SK-N-SH treated with all-trans-retinoic acid at 6 μM for 48 hours (cell line): ENCODE data around the gene KL.

ENCODE experiments used
- ATAC-seq: fragments of 200-7000 bp; cut with Tn5 transposase; 3 replicates; pipeline ENCODE4 v1.9.1; 2020; ENCODE audit warnings: mild to moderate bottlenecking, moderate library complexity
- ARNTL ChIP-seq: fragments of 450-650 bp; formaldehyde crosslinking; IDR thresholded peaks from 2 replicates; pipeline ENCODE4 v1.5.0; 2020; ENCODE audit warnings: low read depth, mild to moderate bottlenecking, moderate library complexity, borderline replicate concordance
- BACH2 ChIP-seq: fragments of 250-450 bp; sonication (Bioruptor Pico); IDR thresholded peaks from 2 replicates; pipeline ENCODE4 v1.9.0; 2021; ENCODE audit warnings: mild to moderate bottlenecking, borderline replicate concordance
- CSDC2 ChIP-seq: fragments of 250-450 bp; sonication (Bioruptor Pico); IDR thresholded peaks from 2 replicates; pipeline ENCODE4 v1.5.0; 2020; ENCODE audit warnings: mild to moderate bottlenecking, moderate library complexity
- ESRRG ChIP-seq: fragments of 250-450 bp; sonication (Bioruptor Pico); IDR thresholded peaks from 2 replicates; pipeline ENCODE4 v1.6.1; 2021; ENCODE audit warnings: mild to moderate bottlenecking
- GLIS3 ChIP-seq: fragments of 250-450 bp; sonication (Bioruptor Pico); IDR thresholded peaks from 2 replicates; pipeline ENCODE4 v1.5.0; 2020; ENCODE audit warnings: mild to moderate bottlenecking, moderate library complexity
- ISL1 ChIP-seq: fragments of 250-450 bp; sonication (Bioruptor Pico); IDR thresholded peaks from 2 replicates; pipeline ENCODE4 v2.1.2; 2022; ENCODE audit warnings: mild to moderate bottlenecking, moderate library complexity
- OSR1 ChIP-seq: fragments of 250-450 bp; sonication (Bioruptor Pico); IDR thresholded peaks from 2 replicates; pipeline ENCODE4 v1.8.0; 2022; ENCODE audit warnings: moderate library complexity, mild to moderate bottlenecking, inconsistent platforms
- PPARA ChIP-seq: fragments of 250-450 bp; sonication (Bioruptor Pico); IDR thresholded peaks from 2 replicates; pipeline ENCODE4 v1.5.0; 2020; ENCODE audit warnings: mild to moderate bottlenecking, borderline replicate concordance
- RARB ChIP-seq: fragments of 250-450 bp; sonication (Bioruptor Pico); IDR thresholded peaks from 2 replicates; pipeline ENCODE4 v1.8.0; 2021; ENCODE audit warnings: mild to moderate bottlenecking, moderate library complexity
- SNAI2 ChIP-seq: fragments of 250-450 bp; sonication (Bioruptor Pico); IDR thresholded peaks from 2 replicates; pipeline ENCODE4 v1.5.0; 2020; ENCODE audit warnings: mild to moderate bottlenecking, moderate library complexity
- TCF4 ChIP-seq: fragments of 250-450 bp; sonication (Bioruptor Pico); IDR thresholded peaks from 2 replicates; pipeline ENCODE4 v1.8.0; 2021; ENCODE audit warnings: mild to moderate bottlenecking, moderate library complexity, borderline replicate concordance
- TOX ChIP-seq: fragments of 250-450 bp; sonication (Bioruptor Pico); IDR thresholded peaks from 2 replicates; pipeline ENCODE4 v1.8.0; 2021; ENCODE audit warnings: mild to moderate bottlenecking, moderate library complexity, borderline replicate concordance
- ZC3H10 ChIP-seq: fragments of 250-450 bp; sonication (Bioruptor Pico); IDR thresholded peaks from 2 replicates; pipeline ENCODE4 v1.5.1; 2021; ENCODE audit warnings: mild to moderate bottlenecking, moderate library complexity
- ZFP3 ChIP-seq: fragments of 250-450 bp; sonication (Bioruptor Pico); IDR thresholded peaks from 2 replicates; pipeline ENCODE4 v1.5.0; 2020; ENCODE audit warnings: mild to moderate bottlenecking, moderate library complexity
- ZFP30 ChIP-seq: fragments of 450-650 bp; formaldehyde crosslinking; IDR thresholded peaks from 2 replicates; pipeline ENCODE4 v1.5.0; 2022; ENCODE audit warnings: mild to moderate bottlenecking, moderate library complexity
- ZNF70 ChIP-seq: fragments of 450-650 bp; formaldehyde crosslinking; IDR thresholded peaks from 2 replicates; pipeline ENCODE4 v1.5.0; 2020; ENCODE audit warnings: mild to moderate bottlenecking, moderate library complexity
- ZNF8 ChIP-seq: fragments of 450-650 bp; formaldehyde crosslinking; IDR thresholded peaks from 2 replicates; pipeline ENCODE4 v1.5.0; 2020; ENCODE audit warnings: mild to moderate bottlenecking, moderate library complexity
- TF ChIP-seq, protein P1 (sequence below): fragments of 250-450 bp; sonication (Bioruptor Pico); IDR thresholded peaks from 2 replicates; pipeline ENCODE4 v1.8.0; 2021; ENCODE audit warnings: low read depth, mild to moderate bottlenecking, moderate library complexity, borderline replicate concordance
- TF ChIP-seq, protein P2 (sequence below): fragments of 250-450 bp; sonication (Bioruptor Pico); IDR thresholded peaks from 2 replicates; pipeline ENCODE4 v1.5.0; 2020; ENCODE audit warnings: mild to moderate bottlenecking, moderate library complexity
- TF ChIP-seq, protein P3 (sequence below): fragments of 250-450 bp; sonication (Bioruptor Pico); IDR thresholded peaks from 2 replicates; pipeline ENCODE4 v1.5.1; 2020; ENCODE audit warnings: low read depth, mild to moderate bottlenecking, moderate library complexity
- TF ChIP-seq, protein P4 (sequence below): fragments of 250-450 bp; sonication (Bioruptor Pico); IDR thresholded peaks from 2 replicates; pipeline ENCODE4 v1.8.0; 2020; ENCODE audit warnings: mild to moderate bottlenecking, moderate library complexity, borderline replicate concordance
- TF ChIP-seq, protein P5 (sequence below): fragments of 250-450 bp; sonication (Bioruptor Pico); IDR thresholded peaks from 2 replicates; pipeline ENCODE4 v1.5.1; 2021; ENCODE audit warnings: mild to moderate bottlenecking, moderate library complexity

The KL gene

DNA sequence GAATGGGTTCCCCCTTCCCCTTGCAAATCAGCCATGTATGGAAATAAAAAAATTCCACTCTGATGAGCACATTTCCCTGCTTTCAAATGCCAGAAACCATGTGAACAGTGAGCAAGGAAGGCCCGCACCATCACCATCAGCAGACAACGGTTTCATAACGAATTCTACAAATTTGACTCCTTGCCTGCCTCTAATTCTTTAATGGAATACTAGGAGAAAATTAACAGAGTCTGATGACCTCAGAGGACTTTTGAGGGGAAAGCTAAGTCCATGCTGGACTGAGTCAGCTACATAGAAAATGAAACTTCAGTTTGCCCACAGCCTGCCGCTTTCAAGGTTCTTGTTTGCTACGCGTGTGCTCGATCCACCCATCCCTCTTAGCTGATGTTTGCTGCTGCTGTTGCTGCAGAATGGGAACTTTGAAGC is 46.7 kb upstream of the KL start:
- ATAC-seq: peak; percentile 49
- TF ChIP-seq BACH2: no peak
- TF ChIP-seq CSDC2 (CRISPR knock-in tag): no peak
- no peak for TF ChIP-seq ARNTL
- no peak for TF ChIP-seq ISL1
- no peak for TF ChIP-seq RARB (CRISPR knock-in tag)
- TF ChIP-seq OSR1 (CRISPR knock-in tag): no peak
- no peak for TF ChIP-seq GLIS3 (CRISPR knock-in tag)
- no peak for TF ChIP-seq ZFP30 (CRISPR knock-in tag)
- TF ChIP-seq, protein P1, sequence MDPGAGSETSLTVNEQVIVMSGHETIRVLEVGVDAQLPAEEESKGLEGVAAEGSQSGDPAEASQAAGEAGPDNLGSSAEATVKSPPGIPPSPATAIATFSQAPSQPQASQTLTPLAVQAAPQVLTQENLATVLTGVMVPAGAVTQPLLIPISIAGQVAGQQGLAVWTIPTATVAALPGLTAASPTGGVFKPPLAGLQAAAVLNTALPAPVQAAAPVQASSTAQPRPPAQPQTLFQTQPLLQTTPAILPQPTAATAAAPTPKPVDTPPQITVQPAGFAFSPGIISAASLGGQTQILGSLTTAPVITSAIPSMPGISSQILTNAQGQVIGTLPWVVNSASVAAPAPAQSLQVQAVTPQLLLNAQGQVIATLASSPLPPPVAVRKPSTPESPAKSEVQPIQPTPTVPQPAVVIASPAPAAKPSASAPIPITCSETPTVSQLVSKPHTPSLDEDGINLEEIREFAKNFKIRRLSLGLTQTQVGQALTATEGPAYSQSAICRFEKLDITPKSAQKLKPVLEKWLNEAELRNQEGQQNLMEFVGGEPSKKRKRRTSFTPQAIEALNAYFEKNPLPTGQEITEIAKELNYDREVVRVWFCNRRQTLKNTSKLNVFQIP: no peak
- TF ChIP-seq PPARA: no peak
- TF ChIP-seq, protein P2, sequence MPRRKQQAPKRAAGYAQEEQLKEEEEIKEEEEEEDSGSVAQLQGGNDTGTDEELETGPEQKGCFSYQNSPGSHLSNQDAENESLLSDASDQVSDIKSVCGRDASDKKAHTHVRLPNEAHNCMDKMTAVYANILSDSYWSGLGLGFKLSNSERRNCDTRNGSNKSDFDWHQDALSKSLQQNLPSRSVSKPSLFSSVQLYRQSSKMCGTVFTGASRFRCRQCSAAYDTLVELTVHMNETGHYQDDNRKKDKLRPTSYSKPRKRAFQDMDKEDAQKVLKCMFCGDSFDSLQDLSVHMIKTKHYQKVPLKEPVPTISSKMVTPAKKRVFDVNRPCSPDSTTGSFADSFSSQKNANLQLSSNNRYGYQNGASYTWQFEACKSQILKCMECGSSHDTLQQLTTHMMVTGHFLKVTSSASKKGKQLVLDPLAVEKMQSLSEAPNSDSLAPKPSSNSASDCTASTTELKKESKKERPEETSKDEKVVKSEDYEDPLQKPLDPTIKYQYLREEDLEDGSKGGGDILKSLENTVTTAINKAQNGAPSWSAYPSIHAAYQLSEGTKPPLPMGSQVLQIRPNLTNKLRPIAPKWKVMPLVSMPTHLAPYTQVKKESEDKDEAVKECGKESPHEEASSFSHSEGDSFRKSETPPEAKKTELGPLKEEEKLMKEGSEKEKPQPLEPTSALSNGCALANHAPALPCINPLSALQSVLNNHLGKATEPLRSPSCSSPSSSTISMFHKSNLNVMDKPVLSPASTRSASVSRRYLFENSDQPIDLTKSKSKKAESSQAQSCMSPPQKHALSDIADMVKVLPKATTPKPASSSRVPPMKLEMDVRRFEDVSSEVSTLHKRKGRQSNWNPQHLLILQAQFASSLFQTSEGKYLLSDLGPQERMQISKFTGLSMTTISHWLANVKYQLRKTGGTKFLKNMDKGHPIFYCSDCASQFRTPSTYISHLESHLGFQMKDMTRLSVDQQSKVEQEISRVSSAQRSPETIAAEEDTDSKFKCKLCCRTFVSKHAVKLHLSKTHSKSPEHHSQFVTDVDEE: no peak
- TF ChIP-seq TCF4 (CRISPR knock-in tag): no peak
- TF ChIP-seq TOX (CRISPR knock-in tag): no peak
- TF ChIP-seq ESRRG: no peak
- TF ChIP-seq, protein P3, sequence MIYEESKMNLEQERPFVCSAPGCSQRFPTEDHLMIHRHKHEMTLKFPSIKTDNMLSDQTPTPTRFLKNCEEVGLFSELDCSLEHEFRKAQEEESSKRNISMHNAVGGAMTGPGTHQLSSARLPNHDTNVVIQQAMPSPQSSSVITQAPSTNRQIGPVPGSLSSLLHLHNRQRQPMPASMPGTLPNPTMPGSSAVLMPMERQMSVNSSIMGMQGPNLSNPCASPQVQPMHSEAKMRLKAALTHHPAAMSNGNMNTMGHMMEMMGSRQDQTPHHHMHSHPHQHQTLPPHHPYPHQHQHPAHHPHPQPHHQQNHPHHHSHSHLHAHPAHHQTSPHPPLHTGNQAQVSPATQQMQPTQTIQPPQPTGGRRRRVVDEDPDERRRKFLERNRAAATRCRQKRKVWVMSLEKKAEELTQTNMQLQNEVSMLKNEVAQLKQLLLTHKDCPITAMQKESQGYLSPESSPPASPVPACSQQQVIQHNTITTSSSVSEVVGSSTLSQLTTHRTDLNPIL (CRISPR knock-in tag): no peak
- no peak for TF ChIP-seq ZFP3 (CRISPR knock-in tag)
- TF ChIP-seq, protein P4, sequence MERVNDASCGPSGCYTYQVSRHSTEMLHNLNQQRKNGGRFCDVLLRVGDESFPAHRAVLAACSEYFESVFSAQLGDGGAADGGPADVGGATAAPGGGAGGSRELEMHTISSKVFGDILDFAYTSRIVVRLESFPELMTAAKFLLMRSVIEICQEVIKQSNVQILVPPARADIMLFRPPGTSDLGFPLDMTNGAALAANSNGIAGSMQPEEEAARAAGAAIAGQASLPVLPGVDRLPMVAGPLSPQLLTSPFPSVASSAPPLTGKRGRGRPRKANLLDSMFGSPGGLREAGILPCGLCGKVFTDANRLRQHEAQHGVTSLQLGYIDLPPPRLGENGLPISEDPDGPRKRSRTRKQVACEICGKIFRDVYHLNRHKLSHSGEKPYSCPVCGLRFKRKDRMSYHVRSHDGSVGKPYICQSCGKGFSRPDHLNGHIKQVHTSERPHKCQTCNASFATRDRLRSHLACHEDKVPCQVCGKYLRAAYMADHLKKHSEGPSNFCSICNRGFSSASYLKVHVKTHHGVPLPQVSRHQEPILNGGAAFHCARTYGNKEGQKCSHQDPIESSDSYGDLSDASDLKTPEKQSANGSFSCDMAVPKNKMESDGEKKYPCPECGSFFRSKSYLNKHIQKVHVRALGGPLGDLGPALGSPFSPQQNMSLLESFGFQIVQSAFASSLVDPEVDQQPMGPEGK (CRISPR knock-in tag): no peak
- TF ChIP-seq ZNF8 (CRISPR knock-in tag): no peak
- TF ChIP-seq ZNF70 (CRISPR knock-in tag): no peak
- no peak for TF ChIP-seq ZC3H10 (CRISPR knock-in tag)

DNA sequence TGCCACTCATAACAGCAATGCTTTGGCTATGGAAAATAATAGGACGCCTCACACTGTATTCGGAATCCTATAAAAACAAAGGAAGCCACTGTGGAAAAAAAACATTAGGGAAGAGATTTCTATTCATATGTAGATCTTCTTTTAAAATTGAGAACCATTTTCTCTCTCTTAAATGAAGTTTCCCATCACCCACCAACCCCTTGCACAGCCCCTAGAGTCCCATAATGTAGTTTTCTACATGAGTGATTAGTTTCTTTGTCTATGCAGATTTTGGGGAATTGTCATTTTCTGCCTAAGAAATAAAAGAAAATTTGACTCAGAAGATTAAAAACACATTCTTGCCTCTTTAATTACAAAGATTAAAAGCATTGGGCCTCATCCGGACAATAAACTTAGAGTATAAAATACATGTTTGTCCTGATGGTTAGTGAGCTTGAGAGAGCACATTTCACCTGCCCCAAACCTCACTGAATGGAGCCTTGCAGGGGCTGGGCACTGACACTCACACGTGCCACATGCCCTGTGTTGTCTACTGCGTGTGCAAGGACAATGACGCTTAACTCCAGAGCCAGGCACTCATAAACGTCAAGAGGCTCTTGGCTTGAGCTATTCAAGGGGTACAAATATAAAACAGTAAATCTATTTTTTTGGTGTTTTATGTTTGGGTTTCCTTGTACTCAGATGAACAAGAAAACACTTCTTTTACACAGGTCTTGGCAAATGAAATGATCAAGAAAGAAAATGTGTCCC is 40.0 kb upstream of the KL start:
- TF ChIP-seq SNAI2: no peak
- TF ChIP-seq, protein P4 (CRISPR knock-in tag): no peak
- TF ChIP-seq ZNF8 (CRISPR knock-in tag): no peak
- TF ChIP-seq BACH2: no peak
- no peak for ATAC-seq

DNA sequence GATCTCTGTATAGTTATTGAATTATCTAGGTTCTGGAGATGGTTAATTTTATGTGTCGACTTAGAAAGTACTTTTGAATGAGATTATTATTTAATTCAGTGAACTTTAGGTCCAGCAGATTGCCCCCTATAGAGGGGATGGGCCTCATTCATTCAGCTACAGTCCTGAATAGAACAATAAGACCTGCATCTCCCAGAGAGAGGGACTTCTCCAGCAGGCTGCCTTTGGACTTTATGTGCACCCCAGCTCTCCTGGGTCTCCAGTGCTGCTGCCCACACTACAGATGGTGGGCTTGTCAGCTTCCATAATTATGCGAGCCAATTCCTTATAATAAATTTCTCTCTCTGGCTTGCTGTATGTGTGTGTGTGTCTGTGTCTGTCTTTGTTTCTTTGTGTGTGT is 39.3 kb upstream of the KL start:
- no peak for ATAC-seq
- TF ChIP-seq, protein P3 (CRISPR knock-in tag): no peak
- TF ChIP-seq, protein P5, sequence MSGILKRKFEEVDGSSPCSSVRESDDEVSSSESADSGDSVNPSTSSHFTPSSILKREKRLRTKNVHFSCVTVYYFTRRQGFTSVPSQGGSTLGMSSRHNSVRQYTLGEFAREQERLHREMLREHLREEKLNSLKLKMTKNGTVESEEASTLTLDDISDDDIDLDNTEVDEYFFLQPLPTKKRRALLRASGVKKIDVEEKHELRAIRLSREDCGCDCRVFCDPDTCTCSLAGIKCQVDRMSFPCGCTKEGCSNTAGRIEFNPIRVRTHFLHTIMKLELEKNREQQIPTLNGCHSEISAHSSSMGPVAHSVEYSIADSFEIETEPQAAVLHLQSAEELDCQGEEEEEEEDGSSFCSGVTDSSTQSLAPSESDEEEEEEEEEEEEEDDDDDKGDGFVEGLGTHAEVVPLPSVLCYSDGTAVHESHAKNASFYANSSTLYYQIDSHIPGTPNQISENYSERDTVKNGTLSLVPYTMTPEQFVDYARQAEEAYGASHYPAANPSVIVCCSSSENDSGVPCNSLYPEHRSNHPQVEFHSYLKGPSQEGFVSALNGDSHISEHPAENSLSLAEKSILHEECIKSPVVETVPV (CRISPR knock-in tag): no peak
- peak; percentile 3; the same call in 1 of the 2 replicates for TF ChIP-seq TCF4 (CRISPR knock-in tag)
- TF ChIP-seq PPARA: no peak
